WTC11 (cell line): Measurements from ENCODE around the gene MYL9. TPM values are rescaled to one million over a fixed set of nuclear protein-coding genes. Genes with fewer than 3 reads are reported as not detected.

ENCODE experiments used
- CBFB ChIP-seq: sonication (generic); formaldehyde crosslinking; IDR thresholded peaks from 2 replicates; pipeline ENCODE4 v1.8.1; 2022; ENCODE audit warnings: mild to moderate bottlenecking, low read depth, missing genetic modification reagents
- FOXK1 ChIP-seq: sonication (generic); formaldehyde crosslinking; IDR thresholded peaks from 2 replicates; pipeline ENCODE4 v1.8.0; 2022; ENCODE audit warnings: mild to moderate bottlenecking, moderate library complexity, missing genetic modification reagents
- FOXP1 ChIP-seq: sonication (generic); formaldehyde crosslinking; IDR thresholded peaks from 2 replicates; pipeline ENCODE4 v1.8.0; 2022; ENCODE audit warnings: missing genetic modification reagents, mild to moderate bottlenecking, moderate library complexity, borderline replicate concordance
- GRHL2 ChIP-seq: fragments of 250-450 bp; sonication (Bioruptor Pico); IDR thresholded peaks from 2 replicates; pipeline ENCODE4 v1.8.0; 2022; ENCODE audit warnings: mild to moderate bottlenecking, moderate library complexity; ENCODE audit not compliant: insufficient replicate concordance, severe bottlenecking
- GTF2I ChIP-seq: fragments of 250-450 bp; sonication (Bioruptor Pico); conservative IDR thresholded peaks from 2 replicates; pipeline ENCODE4 v1.4.0; 2021; ENCODE audit warnings: mild to moderate bottlenecking
- MYBL2 ChIP-seq: sonication (generic); formaldehyde crosslinking; IDR thresholded peaks from 2 replicates; pipeline ENCODE4 v1.8.1; 2023; ENCODE audit warnings: mild to moderate bottlenecking, moderate library complexity, missing genetic modification reagents
- NFYB ChIP-seq: sonication (generic); formaldehyde crosslinking; conservative IDR thresholded peaks from 2 replicates; pipeline ENCODE4 v1.8.0; 2022; ENCODE audit warnings: low read depth, missing genetic modification reagents
- NR1H2 ChIP-seq: sonication (generic); formaldehyde crosslinking; IDR thresholded peaks from 2 replicates; pipeline ENCODE4 v1.9.0; 2021; ENCODE audit warnings: mild to moderate bottlenecking, moderate library complexity, missing genetic modification reagents
- NR3C1 ChIP-seq: sonication (generic); formaldehyde crosslinking; conservative IDR thresholded peaks from 2 replicates; pipeline ENCODE4 v1.8.1; 2023; ENCODE audit warnings: low read depth, mild to moderate bottlenecking, missing genetic modification reagents
- SMAD3 ChIP-seq: sonication (generic); formaldehyde crosslinking; IDR thresholded peaks from 2 replicates; pipeline ENCODE4 v1.8.0; 2022; ENCODE audit warnings: missing genetic modification reagents, mild to moderate bottlenecking, borderline replicate concordance
- ZNF423 ChIP-seq: fragments of 250-450 bp; sonication (Bioruptor Pico); IDR thresholded peaks from 2 replicates; pipeline ENCODE4 v2.1.2; 2022; ENCODE audit warnings: mild to moderate bottlenecking, moderate library complexity
- total RNA-seq: library from RNA; stranded (reverse); gene quantifications from 3 replicates; pipeline ENCODE4 v1.2.3, GENCODE V29; 2021
- TF ChIP-seq, protein P1 (sequence below): fragments of 250-450 bp; sonication (Bioruptor Pico); IDR thresholded peaks from 2 replicates; pipeline ENCODE4 v1.8.0; 2021; ENCODE audit warnings: mild to moderate bottlenecking
- TF ChIP-seq, protein P2 (sequence below): sonication (generic); formaldehyde crosslinking; IDR thresholded peaks from 2 replicates; pipeline ENCODE4 v1.8.0; 2022; ENCODE audit warnings: mild to moderate bottlenecking, missing genetic modification reagents
- TF ChIP-seq, protein P3 (sequence below): sonication (generic); formaldehyde crosslinking; conservative IDR thresholded peaks from 2 replicates; pipeline ENCODE4 v1.8.1; 2023; ENCODE audit warnings: mild to moderate bottlenecking, low read depth, missing genetic modification reagents, moderate library complexity
- TF ChIP-seq, protein P4 (sequence below): fragments of 250-450 bp; sonication (Bioruptor Pico); conservative IDR thresholded peaks from 2 replicates; pipeline ENCODE4 v1.9.0; 2021; ENCODE audit warnings: mild to moderate bottlenecking
- TF ChIP-seq, protein P5 (sequence below): sonication (generic); formaldehyde crosslinking; IDR thresholded peaks from 2 replicates; pipeline ENCODE4 v1.8.1; 2022; ENCODE audit warnings: missing genetic modification reagents, borderline replicate concordance
- TF ChIP-seq, protein P6 (sequence below): fragments of 200-600 bp; IDR thresholded peaks from 2 replicates; pipeline ENCODE4 v1.8.0; 2022; ENCODE audit warnings: antibody characterized with exemption
- TF ChIP-seq, protein P7 (sequence below): sonication (generic); formaldehyde crosslinking; IDR thresholded peaks from 2 replicates; pipeline ENCODE4 v1.8.1; 2023; ENCODE audit warnings: mild to moderate bottlenecking, moderate library complexity, missing genetic modification reagents
- TF ChIP-seq, protein P8 (sequence below): sonication (generic); formaldehyde crosslinking; IDR thresholded peaks from 2 replicates; pipeline ENCODE4 v1.8.1; 2023; ENCODE audit warnings: mild to moderate bottlenecking, missing genetic modification reagents, borderline replicate concordance
- TF ChIP-seq, protein P9 (sequence below): sonication (generic); formaldehyde crosslinking; IDR thresholded peaks from 2 replicates; pipeline ENCODE4 v1.8.1; 2023; ENCODE audit warnings: mild to moderate bottlenecking, missing genetic modification reagents, moderate library complexity

MYL9 gene
- total RNA-seq, 1 experiment from 2014 or later = 54.7 TPM

DNA sequence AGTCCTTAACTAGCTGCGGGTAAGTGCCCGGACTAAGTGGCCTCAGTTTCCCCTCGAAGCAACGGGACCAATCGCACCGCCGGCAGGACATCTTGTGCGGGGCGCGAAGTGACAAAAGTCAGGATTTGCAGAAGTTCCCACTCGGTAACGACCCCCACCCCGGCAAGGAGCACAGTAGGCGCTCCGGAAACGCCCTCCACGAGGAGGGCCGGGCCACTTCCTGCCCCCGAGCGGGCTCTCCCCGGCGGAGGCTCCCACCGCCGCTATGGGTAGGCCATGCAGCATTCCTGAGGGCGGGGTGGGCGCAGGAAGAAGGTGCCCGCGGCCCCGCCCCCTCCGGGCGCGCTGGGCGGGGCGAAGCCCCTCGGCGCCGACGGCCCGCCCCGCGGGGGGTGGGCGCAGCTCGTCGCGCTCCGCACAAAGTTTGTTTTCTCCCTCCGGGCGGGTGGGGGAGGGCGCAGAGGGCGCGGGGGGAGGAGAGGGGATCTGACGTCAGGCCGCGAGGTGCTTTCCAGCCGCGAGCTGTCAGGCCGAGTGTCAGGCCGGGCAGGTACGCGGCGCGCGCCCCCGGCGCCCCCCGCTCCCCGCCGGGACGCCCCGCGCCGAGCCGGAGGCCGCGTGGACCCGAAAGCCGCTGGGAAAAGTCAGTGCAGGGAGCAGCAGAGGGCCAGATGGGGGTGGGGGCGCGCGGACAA, 31.9 kb downstream of the MYL9 start, which contains the start of gene TGIF2 (continued):
- TF ChIP-seq, protein P1, sequence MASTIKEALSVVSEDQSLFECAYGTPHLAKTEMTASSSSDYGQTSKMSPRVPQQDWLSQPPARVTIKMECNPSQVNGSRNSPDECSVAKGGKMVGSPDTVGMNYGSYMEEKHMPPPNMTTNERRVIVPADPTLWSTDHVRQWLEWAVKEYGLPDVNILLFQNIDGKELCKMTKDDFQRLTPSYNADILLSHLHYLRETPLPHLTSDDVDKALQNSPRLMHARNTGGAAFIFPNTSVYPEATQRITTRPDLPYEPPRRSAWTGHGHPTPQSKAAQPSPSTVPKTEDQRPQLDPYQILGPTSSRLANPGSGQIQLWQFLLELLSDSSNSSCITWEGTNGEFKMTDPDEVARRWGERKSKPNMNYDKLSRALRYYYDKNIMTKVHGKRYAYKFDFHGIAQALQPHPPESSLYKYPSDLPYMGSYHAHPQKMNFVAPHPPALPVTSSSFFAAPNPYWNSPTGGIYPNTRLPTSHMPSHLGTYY (CRISPR knock-in tag) = no peak
- TF ChIP-seq MYBL2 (CRISPR knock-in tag) (0 out of 2 replicates have a peak, but pooled peaks have one; percentile 56), GTF2I (CRISPR knock-in tag) (no peak), FOXK1 (peak; percentile 21; the same call in 1 of the 2 replicates), SMAD3 (CRISPR knock-in tag) (no peak), CBFB (CRISPR knock-in tag) (no peak), GRHL2 (CRISPR knock-in tag) (no peak), NFYB (no peak), ZNF423 (peak; percentile 53; the same call in 1 of the 2 replicates), NR1H2 (CRISPR knock-in tag) (no peak), FOXP1 (no peak), NR3C1 (CRISPR knock-in tag) (no peak)
- TF ChIP-seq, protein P2, sequence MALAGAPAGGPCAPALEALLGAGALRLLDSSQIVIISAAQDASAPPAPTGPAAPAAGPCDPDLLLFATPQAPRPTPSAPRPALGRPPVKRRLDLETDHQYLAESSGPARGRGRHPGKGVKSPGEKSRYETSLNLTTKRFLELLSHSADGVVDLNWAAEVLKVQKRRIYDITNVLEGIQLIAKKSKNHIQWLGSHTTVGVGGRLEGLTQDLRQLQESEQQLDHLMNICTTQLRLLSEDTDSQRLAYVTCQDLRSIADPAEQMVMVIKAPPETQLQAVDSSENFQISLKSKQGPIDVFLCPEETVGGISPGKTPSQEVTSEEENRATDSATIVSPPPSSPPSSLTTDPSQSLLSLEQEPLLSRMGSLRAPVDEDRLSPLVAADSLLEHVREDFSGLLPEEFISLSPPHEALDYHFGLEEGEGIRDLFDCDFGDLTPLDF (CRISPR knock-in tag) = no peak
- TF ChIP-seq, protein P3, sequence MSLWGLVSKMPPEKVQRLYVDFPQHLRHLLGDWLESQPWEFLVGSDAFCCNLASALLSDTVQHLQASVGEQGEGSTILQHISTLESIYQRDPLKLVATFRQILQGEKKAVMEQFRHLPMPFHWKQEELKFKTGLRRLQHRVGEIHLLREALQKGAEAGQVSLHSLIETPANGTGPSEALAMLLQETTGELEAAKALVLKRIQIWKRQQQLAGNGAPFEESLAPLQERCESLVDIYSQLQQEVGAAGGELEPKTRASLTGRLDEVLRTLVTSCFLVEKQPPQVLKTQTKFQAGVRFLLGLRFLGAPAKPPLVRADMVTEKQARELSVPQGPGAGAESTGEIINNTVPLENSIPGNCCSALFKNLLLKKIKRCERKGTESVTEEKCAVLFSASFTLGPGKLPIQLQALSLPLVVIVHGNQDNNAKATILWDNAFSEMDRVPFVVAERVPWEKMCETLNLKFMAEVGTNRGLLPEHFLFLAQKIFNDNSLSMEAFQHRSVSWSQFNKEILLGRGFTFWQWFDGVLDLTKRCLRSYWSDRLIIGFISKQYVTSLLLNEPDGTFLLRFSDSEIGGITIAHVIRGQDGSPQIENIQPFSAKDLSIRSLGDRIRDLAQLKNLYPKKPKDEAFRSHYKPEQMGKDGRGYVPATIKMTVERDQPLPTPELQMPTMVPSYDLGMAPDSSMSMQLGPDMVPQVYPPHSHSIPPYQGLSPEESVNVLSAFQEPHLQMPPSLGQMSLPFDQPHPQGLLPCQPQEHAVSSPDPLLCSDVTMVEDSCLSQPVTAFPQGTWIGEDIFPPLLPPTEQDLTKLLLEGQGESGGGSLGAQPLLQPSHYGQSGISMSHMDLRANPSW (CRISPR knock-in tag) = no peak
- TF ChIP-seq, protein P4, sequence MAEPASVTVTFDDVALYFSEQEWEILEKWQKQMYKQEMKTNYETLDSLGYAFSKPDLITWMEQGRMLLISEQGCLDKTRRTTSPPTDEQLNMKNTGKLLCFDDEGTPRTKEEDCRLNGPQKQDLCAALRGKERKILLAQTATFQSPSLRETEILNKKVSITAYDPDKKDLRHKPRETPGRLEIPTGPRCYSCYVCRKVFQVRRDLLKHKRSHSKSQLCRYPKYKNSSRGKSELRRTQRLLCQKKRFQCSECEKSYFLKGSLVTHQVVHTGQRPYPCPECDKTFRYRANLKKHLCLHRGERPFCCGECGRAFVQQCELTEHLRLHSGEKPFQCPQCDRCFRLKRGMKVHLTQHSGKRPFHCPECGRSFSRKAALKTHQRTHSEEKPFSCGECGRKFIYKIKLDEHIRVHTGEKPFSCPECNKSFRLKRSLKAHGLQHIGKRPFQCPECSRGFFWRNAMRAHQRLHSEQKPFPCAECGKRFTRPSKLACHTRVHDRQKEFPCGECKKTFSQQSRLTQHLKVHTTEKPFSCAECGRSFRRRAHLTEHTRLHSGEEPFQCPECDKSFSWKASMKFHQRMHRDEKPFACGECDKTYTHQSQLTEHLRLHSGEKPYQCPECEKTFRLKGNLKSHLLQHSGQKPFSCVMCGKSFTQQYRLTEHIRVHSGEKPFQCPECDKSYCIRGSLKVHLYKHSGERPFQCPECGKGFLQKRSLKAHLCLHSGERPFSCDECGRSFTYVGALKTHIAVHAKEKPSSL (CRISPR knock-in tag) = no peak
- TF ChIP-seq, protein P5, sequence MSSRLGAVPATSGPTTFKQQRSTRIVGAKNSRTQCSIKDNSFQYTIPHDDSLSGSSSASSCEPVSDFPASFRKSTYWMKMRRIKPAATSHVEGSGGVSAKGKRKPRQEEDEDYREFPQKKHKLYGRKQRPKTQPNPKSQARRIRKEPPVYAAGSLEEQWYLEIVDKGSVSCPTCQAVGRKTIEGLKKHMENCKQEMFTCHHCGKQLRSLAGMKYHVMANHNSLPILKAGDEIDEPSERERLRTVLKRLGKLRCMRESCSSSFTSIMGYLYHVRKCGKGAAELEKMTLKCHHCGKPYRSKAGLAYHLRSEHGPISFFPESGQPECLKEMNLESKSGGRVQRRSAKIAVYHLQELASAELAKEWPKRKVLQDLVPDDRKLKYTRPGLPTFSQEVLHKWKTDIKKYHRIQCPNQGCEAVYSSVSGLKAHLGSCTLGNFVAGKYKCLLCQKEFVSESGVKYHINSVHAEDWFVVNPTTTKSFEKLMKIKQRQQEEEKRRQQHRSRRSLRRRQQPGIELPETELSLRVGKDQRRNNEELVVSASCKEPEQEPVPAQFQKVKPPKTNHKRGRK (CRISPR knock-in tag) = no peak
- TF ChIP-seq, protein P6, sequence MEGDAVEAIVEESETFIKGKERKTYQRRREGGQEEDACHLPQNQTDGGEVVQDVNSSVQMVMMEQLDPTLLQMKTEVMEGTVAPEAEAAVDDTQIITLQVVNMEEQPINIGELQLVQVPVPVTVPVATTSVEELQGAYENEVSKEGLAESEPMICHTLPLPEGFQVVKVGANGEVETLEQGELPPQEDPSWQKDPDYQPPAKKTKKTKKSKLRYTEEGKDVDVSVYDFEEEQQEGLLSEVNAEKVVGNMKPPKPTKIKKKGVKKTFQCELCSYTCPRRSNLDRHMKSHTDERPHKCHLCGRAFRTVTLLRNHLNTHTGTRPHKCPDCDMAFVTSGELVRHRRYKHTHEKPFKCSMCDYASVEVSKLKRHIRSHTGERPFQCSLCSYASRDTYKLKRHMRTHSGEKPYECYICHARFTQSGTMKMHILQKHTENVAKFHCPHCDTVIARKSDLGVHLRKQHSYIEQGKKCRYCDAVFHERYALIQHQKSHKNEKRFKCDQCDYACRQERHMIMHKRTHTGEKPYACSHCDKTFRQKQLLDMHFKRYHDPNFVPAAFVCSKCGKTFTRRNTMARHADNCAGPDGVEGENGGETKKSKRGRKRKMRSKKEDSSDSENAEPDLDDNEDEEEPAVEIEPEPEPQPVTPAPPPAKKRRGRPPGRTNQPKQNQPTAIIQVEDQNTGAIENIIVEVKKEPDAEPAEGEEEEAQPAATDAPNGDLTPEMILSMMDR = no peak
- TF ChIP-seq, protein P7, sequence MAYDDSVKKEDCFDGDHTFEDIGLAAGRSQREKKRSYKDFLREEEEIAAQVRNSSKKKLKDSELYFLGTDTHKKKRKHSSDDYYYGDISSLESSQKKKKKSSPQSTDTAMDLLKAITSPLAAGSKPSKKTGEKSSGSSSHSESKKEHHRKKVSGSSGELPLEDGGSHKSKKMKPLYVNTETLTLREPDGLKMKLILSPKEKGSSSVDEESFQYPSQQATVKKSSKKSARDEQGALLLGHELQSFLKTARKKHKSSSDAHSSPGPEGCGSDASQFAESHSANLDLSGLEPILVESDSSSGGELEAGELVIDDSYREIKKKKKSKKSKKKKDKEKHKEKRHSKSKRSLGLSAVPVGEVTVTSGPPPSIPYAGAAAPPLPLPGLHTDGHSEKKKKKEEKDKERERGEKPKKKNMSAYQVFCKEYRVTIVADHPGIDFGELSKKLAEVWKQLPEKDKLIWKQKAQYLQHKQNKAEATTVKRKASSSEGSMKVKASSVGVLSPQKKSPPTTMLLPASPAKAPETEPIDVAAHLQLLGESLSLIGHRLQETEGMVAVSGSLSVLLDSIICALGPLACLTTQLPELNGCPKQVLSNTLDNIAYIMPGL = peak; percentile 44; the same call in 1 of the 2 replicates
- TF ChIP-seq, protein P8, sequence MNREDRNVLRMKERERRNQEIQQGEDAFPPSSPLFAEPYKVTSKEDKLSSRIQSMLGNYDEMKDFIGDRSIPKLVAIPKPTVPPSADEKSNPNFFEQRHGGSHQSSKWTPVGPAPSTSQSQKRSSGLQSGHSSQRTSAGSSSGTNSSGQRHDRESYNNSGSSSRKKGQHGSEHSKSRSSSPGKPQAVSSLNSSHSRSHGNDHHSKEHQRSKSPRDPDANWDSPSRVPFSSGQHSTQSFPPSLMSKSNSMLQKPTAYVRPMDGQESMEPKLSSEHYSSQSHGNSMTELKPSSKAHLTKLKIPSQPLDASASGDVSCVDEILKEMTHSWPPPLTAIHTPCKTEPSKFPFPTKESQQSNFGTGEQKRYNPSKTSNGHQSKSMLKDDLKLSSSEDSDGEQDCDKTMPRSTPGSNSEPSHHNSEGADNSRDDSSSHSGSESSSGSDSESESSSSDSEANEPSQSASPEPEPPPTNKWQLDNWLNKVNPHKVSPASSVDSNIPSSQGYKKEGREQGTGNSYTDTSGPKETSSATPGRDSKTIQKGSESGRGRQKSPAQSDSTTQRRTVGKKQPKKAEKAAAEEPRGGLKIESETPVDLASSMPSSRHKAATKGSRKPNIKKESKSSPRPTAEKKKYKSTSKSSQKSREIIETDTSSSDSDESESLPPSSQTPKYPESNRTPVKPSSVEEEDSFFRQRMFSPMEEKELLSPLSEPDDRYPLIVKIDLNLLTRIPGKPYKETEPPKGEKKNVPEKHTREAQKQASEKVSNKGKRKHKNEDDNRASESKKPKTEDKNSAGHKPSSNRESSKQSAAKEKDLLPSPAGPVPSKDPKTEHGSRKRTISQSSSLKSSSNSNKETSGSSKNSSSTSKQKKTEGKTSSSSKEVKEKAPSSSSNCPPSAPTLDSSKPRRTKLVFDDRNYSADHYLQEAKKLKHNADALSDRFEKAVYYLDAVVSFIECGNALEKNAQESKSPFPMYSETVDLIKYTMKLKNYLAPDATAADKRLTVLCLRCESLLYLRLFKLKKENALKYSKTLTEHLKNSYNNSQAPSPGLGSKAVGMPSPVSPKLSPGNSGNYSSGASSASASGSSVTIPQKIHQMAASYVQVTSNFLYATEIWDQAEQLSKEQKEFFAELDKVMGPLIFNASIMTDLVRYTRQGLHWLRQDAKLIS (CRISPR knock-in tag) = no peak
- TF ChIP-seq, protein P9, sequence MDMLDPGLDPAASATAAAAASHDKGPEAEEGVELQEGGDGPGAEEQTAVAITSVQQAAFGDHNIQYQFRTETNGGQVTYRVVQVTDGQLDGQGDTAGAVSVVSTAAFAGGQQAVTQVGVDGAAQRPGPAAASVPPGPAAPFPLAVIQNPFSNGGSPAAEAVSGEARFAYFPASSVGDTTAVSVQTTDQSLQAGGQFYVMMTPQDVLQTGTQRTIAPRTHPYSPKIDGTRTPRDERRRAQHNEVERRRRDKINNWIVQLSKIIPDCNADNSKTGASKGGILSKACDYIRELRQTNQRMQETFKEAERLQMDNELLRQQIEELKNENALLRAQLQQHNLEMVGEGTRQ (CRISPR knock-in tag) = no peak
